Kidney epithelial cell (primary cell): ENCODE measurements around the gene DLGAP3. TPM values are rescaled to one million over a fixed set of nuclear protein-coding genes. Genes with fewer than 3 reads are reported as not detected.

Experiments used
- DNase-seq: peaks from one replicate; pipeline ENCODE4 v3.0.0-alpha.2; 2010; ENCODE audit warnings: low read depth
- H3K27me3 ChIP-seq: 2 replicates; pipeline ENCODE4 v1.6.0; 2011; ENCODE audit warnings: low read length; ENCODE audit not compliant: control insufficient read depth, insufficient read depth
- H3K36me3 ChIP-seq: 2 replicates; pipeline ENCODE4 v1.5.1; 2011; ENCODE audit warnings: low read length; ENCODE audit not compliant: control insufficient read depth, insufficient read depth
- H3K4me3 ChIP-seq: 2 replicates; pipeline ENCODE4 v1.5.1; 2011; ENCODE audit warnings: low read depth, mild to moderate bottlenecking, control low read depth, low read length
- CTCF ChIP-seq: IDR thresholded peaks from 2 replicates; pipeline ENCODE4 v1.5.1; 2011; ENCODE audit warnings: mild to moderate bottlenecking, moderate library complexity, low read length, control low read depth, inconsistent platforms; ENCODE audit not compliant: insufficient read depth, poor library complexity, severe bottlenecking
- total RNA-seq: library from RNA; depleted of rRNA; stranded (reverse); fragments of >200 nt; gene quantifications from 2 replicates; pipeline ENCODE4 v1.2.3, GENCODE V29; 2015

The DLGAP3 gene
- total RNA-seq, 1 donor from 2014 or later: 0.75 TPM

DNA sequence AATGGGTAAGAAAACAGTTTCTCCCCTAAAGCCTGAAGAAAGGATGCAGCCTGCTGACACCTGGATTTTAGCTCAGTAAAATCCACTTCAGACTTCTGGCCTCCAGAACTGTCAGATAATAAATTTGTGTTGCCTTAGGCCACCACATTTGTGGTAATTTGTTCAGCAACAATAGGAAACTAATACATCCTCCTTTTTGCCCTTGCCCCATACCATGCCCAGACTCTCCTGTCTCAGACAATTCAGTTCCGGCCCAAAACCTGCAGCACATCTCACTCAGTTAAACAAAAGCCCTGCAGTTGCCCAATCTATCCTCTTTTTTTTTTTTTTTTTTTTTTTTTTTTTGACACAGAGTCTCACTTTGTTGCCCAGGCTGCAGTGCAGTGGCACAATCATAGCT, 95.7 kb downstream of the DLGAP3 start:
- no peak overlapping the region for H3K4me3 ChIP-seq
- H3K27me3 ChIP-seq: no peaks in the 10 kb centered on the region
- no peak for DNase-seq
- TF ChIP-seq CTCF: no peak
- H3K36me3 ChIP-seq: no peaks in the 10 kb centered on the region

- no peak overlapping the region for H3K4me3 ChIP-seq
- no peak for TF ChIP-seq CTCF
- no peaks in the 10 kb centered on the region for H3K27me3 ChIP-seq
- no peak for DNase-seq
- no peaks in the 10 kb centered on the region for H3K36me3 ChIP-seq
Observed at GRCh38 chr1:34831721-34832246, 97.7 kb downstream of the DLGAP3 start.

DNA sequence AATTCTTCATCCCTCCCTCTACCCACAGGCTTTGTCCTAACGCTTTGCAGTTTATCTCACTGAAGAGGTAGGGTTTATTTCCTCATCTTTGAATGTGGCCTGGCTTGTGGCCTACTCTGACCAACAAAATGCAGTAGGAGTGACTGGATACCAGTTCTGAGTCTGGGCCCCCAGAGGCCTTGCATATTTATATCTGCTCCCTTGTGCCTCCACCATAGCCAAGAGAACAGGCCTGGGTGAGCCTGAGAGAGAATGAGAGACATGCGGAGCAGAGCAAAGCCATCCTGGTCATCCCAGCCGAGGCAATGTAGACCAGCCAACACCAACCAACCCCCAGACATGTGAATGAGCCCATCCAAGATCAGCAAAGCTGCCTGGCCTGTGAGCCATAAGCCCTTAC, 100.2 kb downstream of the DLGAP3 start:
- Histone ChIP-seq H3K27me3 (peaks cover 2% of the 10 kb centered on the region), H3K36me3 (no peaks in the 10 kb centered on the region), H3K4me3 (no peak overlapping the region)
- no peak for DNase-seq
- TF ChIP-seq CTCF: no peak

DNA sequence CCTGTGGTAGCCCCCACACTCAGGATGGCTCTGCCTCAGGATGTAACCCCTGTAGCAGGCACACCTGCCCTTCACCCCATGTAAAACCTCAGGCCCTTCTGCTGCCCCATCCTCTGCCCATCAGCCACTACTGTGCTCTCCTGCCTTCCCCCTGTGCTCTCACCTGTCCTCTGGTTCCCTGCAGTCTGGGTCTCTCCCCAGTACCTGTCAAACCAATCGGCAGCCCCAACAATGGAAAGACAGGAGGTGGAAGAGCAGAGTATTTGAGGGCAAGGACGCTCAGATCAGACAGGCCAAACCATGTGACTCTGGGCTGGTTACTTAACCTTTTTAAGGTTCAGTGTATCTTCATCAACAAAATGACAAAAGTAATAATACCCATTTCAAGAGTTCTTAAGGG, 100.8 kb downstream of the DLGAP3 start:
- Histone ChIP-seq H3K4me3 (no peak overlapping the region), H3K36me3 (no peaks in the 10 kb centered on the region), H3K27me3 (peaks cover 2% of the 10 kb centered on the region)
- DNase-seq: no peak
- TF ChIP-seq CTCF: no peak

DNA sequence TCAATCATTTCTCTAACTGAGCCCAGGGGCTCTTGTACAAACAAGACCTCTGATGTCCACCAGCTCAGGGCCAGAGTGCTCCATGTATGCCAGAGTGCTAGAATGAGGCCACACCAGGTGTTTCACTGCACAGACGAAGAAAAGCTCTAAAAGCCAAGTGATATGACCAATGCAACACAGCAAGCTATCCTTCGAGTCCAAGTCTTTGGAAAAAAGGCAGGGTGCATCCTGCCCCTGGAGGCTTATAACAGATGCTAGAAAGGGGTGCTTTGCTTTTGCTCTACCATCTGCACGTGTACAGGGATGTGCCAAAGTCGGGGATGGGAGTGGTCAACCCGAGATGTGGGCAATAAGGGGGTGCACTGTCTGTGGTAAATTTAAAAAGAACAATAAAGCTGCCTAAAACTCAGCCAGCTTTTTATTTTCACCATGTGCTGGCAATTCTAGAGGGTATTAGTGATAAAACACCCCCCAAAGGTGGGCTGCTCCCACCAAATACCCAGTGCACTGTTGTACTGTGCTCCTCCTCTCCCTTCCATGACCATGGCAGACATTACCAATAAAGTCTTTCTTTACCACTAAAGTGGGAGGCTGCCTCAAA, 102.0 kb downstream of the DLGAP3 start:
- peaks cover 2% of the 10 kb centered on the region for H3K27me3 ChIP-seq
- no peak for TF ChIP-seq CTCF
- H3K36me3 ChIP-seq: no peaks in the 10 kb centered on the region
- no peak overlapping the region for H3K4me3 ChIP-seq
- no peak for DNase-seq
